ENCODE measurements around the gene ELMOD3. TPM values are rescaled to one million over a fixed set of nuclear protein-coding genes. Genes with fewer than 3 reads are reported as not detected.

Gene ELMOD3
- total and polyA plus RNA-seq, 9 of the 15 experiments (the other 6 are each of a cell fraction or from before 2014, with no cell fraction given) = 2.7 to 18.7 (median 11.6) TPM

DNA sequence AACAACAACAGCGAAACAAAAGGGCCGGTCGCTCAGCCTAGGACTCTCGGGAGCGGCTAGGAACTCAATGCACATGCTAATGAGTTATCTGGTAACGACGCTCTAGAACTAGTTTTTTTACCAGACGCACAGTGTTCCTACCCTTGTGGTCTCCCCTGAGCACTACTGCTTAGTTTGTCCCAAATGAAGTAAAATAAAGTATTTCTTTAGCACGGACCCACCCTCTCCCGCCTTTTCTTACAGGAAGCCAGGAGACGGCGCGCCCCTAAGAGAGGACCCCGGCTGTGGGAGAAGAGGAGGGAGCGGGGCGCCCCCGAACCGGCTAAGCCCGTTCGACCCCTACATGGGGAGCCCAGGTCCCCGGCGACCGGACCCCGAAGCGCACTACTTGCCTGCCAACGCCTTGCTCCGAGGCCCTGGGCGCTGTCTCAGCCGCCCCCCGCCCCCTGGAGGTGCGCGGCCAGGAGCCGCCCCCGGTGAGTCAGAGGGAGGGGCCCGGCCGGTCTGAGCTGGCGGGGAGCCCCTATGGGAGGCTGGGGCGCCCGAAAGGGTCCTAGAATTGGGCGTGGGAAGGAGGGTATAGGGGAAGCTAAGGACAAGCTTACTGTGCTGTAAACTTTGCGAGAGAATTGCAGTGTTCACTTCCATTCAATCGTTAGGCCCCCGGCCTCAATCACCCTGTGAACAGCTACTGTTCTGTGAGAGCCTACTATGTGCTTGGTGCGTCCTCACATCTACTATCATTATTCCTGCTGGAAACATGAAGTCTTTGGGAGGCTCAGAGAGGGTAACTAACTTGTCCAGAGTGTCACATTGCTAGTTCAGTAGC is 59.2 kb downstream of the ELMOD3 start (continued):
- TF ChIP-seq, protein P1, sequence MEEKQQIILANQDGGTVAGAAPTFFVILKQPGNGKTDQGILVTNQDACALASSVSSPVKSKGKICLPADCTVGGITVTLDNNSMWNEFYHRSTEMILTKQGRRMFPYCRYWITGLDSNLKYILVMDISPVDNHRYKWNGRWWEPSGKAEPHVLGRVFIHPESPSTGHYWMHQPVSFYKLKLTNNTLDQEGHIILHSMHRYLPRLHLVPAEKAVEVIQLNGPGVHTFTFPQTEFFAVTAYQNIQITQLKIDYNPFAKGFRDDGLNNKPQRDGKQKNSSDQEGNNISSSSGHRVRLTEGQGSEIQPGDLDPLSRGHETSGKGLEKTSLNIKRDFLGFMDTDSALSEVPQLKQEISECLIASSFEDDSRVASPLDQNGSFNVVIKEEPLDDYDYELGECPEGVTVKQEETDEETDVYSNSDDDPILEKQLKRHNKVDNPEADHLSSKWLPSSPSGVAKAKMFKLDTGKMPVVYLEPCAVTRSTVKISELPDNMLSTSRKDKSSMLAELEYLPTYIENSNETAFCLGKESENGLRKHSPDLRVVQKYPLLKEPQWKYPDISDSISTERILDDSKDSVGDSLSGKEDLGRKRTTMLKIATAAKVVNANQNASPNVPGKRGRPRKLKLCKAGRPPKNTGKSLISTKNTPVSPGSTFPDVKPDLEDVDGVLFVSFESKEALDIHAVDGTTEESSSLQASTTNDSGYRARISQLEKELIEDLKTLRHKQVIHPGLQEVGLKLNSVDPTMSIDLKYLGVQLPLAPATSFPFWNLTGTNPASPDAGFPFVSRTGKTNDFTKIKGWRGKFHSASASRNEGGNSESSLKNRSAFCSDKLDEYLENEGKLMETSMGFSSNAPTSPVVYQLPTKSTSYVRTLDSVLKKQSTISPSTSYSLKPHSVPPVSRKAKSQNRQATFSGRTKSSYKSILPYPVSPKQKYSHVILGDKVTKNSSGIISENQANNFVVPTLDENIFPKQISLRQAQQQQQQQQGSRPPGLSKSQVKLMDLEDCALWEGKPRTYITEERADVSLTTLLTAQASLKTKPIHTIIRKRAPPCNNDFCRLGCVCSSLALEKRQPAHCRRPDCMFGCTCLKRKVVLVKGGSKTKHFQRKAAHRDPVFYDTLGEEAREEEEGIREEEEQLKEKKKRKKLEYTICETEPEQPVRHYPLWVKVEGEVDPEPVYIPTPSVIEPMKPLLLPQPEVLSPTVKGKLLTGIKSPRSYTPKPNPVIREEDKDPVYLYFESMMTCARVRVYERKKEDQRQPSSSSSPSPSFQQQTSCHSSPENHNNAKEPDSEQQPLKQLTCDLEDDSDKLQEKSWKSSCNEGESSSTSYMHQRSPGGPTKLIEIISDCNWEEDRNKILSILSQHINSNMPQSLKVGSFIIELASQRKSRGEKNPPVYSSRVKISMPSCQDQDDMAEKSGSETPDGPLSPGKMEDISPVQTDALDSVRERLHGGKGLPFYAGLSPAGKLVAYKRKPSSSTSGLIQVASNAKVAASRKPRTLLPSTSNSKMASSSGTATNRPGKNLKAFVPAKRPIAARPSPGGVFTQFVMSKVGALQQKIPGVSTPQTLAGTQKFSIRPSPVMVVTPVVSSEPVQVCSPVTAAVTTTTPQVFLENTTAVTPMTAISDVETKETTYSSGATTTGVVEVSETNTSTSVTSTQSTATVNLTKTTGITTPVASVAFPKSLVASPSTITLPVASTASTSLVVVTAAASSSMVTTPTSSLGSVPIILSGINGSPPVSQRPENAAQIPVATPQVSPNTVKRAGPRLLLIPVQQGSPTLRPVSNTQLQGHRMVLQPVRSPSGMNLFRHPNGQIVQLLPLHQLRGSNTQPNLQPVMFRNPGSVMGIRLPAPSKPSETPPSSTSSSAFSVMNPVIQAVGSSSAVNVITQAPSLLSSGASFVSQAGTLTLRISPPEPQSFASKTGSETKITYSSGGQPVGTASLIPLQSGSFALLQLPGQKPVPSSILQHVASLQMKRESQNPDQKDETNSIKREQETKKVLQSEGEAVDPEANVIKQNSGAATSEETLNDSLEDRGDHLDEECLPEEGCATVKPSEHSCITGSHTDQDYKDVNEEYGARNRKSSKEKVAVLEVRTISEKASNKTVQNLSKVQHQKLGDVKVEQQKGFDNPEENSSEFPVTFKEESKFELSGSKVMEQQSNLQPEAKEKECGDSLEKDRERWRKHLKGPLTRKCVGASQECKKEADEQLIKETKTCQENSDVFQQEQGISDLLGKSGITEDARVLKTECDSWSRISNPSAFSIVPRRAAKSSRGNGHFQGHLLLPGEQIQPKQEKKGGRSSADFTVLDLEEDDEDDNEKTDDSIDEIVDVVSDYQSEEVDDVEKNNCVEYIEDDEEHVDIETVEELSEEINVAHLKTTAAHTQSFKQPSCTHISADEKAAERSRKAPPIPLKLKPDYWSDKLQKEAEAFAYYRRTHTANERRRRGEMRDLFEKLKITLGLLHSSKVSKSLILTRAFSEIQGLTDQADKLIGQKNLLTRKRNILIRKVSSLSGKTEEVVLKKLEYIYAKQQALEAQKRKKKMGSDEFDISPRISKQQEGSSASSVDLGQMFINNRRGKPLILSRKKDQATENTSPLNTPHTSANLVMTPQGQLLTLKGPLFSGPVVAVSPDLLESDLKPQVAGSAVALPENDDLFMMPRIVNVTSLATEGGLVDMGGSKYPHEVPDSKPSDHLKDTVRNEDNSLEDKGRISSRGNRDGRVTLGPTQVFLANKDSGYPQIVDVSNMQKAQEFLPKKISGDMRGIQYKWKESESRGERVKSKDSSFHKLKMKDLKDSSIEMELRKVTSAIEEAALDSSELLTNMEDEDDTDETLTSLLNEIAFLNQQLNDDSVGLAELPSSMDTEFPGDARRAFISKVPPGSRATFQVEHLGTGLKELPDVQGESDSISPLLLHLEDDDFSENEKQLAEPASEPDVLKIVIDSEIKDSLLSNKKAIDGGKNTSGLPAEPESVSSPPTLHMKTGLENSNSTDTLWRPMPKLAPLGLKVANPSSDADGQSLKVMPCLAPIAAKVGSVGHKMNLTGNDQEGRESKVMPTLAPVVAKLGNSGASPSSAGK (IDR thresholded peaks at IDR 0.05) = peak; percentile 82
- TF ChIP-seq ZKSCAN8 (CRISPR knock-in tag; IDR thresholded peaks at IDR 0.05) = no peak
- no peak for TF ChIP-seq ZNF707 (CRISPR knock-in tag; conservative IDR thresholded peaks at IDR 0.05)
- TF ChIP-seq ZFX (CRISPR knock-in tag; IDR thresholded peaks at IDR 0.05) = peak; percentile 31
- TF ChIP-seq SP1 (CRISPR knock-in tag; IDR thresholded peaks at IDR 0.05) = peak; percentile 31; the same call in 1 of the 2 replicates
- TF ChIP-seq, protein P2, sequence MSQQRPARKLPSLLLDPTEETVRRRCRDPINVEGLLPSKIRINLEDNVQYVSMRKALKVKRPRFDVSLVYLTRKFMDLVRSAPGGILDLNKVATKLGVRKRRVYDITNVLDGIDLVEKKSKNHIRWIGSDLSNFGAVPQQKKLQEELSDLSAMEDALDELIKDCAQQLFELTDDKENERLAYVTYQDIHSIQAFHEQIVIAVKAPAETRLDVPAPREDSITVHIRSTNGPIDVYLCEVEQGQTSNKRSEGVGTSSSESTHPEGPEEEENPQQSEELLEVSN (IDR thresholded peaks at IDR 0.05; ENCODE audit: borderline replicate concordance in 1 of 2, extremely low read depth in 1 of 2, insufficient read depth in 1 of 2, insufficient read length in 1 of 2, low read depth in 1 of 2, low read length in 1 of 2, poor library complexity in 1 of 2, severe bottlenecking in 1 of 2) = peak; percentile 18 to 72
- TF ChIP-seq HDAC8 (tag; IDR thresholded peaks at IDR 0.05) = no peak
- TF ChIP-seq, protein P3, sequence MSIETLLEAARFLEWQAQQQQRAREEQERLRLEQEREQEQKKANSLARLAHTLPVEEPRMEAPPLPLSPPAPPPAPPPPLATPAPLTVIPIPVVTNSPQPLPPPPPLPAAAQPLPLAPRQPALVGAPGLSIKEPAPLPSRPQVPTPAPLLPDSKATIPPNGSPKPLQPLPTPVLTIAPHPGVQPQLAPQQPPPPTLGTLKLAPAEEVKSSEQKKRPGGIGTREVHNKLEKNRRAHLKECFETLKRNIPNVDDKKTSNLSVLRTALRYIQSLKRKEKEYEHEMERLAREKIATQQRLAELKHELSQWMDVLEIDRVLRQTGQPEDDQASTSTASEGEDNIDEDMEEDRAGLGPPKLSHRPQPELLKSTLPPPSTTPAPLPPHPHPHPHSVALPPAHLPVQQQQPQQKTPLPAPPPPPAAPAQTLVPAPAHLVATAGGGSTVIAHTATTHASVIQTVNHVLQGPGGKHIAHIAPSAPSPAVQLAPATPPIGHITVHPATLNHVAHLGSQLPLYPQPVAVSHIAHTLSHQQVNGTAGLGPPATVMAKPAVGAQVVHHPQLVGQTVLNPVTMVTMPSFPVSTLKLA (conservative IDR thresholded peaks at IDR 0.05) = peak in 1 of 2 experiments; percentile 30; a peak in 2 of 4 replicates
- no peak for TF ChIP-seq XRCC4 (IDR thresholded peaks at IDR 0.05; ENCODE audit: extremely low read depth, insufficient read depth, insufficient read length)
- peak; percentile 37; the same call in 1 of the 2 replicates for TF ChIP-seq CREB1 (IDR thresholded peaks at IDR 0.05)
- no peak for TF ChIP-seq CREB1 (CRISPR knock-in tag; IDR thresholded peaks at IDR 0.05)
- no peak for TF ChIP-seq ZFP30 (CRISPR knock-in tag; IDR thresholded peaks at IDR 0.05; ENCODE audit: borderline replicate concordance)

Data from K562 (cell line).